Activated T-helper 17 cell treated with anti-CD3 and anti-CD28 coated beads, Interleukin-2, amount 50 U/mL, for 72 hours (primary cell): Measurements from ENCODE around the gene GRID1. TPM values are rescaled to one million over a fixed set of nuclear protein-coding genes. Genes with fewer than 3 reads are reported as not detected.

Experiments used
- ATAC-seq: fragments of 150-1000 bp; cut with Tn5 transposase; replicated peaks from 2 replicates; pipeline ENCODE4 v1.10.0; 2021; ENCODE audit warnings: mild to moderate bottlenecking, moderate library complexity
- H3K27ac Mint-ChIP-seq: one replicate; pipeline ENCODE4 v1.8.0; 2022; ENCODE audit warnings: mixed read lengths
- H3K27me3 Mint-ChIP-seq: one replicate; pipeline ENCODE4 v1.8.0; 2022; ENCODE audit warnings: mixed read lengths
- H3K36me3 Mint-ChIP-seq: one replicate; pipeline ENCODE4 v1.8.0; 2022; ENCODE audit warnings: low read depth, mild to moderate bottlenecking, mixed read lengths
- H3K4me1 Mint-ChIP-seq: one replicate; pipeline ENCODE4 v1.8.0; 2022; ENCODE audit warnings: mixed read lengths
- H3K4me3 Mint-ChIP-seq: one replicate; pipeline ENCODE4 v1.8.0; 2022; ENCODE audit warnings: mild to moderate bottlenecking, mixed read lengths
- H3K9me3 Mint-ChIP-seq: one replicate; pipeline ENCODE4 v1.8.0; 2022; ENCODE audit warnings: mixed read lengths
- total RNA-seq, 2 donors: library from RNA; stranded (reverse); gene quantifications; one replicate each; pipeline ENCODE4 v1.2.3, GENCODE V29; 2022

Gene GRID1
- total RNA-seq, 2 donors from 2014 or later = not detected

- no peak for ATAC-seq
- Mint-ChIP-seq H3K36me3 (no peaks in the 10 kb centered on the region), H3K4me1 (no peaks in the 10 kb centered on the region), H3K9me3 (no peaks in the 10 kb centered on the region), H3K27me3 (peaks cover 17% of the 10 kb centered on the region), H3K4me3 (no peak overlapping the region), H3K27ac (no peak overlapping the region)
Observed at GRCh38 chr10:86200867-86201266, 165.7 kb downstream of the GRID1 start.

- H3K27ac Mint-ChIP-seq = no peak overlapping the region
- H3K4me3 Mint-ChIP-seq = no peak overlapping the region
- H3K9me3 Mint-ChIP-seq = no peaks in the 10 kb centered on the region
- no peak for ATAC-seq
- H3K36me3 Mint-ChIP-seq = no peaks in the 10 kb centered on the region
- H3K4me1 Mint-ChIP-seq = no peaks in the 10 kb centered on the region
- H3K27me3 Mint-ChIP-seq = peaks cover 18% of the 10 kb centered on the region
Observed at GRCh38 chr10:86200269-86200668, 166.3 kb downstream of the GRID1 start.

- Mint-ChIP-seq H3K4me3 (no peak overlapping the region), H3K36me3 (no peaks in the 10 kb centered on the region), H3K4me1 (no peaks in the 10 kb centered on the region), H3K9me3 (no peaks in the 10 kb centered on the region), H3K27ac (no peak overlapping the region), H3K27me3 (peaks cover 18% of the 10 kb centered on the region)
- ATAC-seq = no peak
Observed at GRCh38 chr10:86199041-86199440, 167.6 kb downstream of the GRID1 start.

- ATAC-seq = no peak
- H3K36me3 Mint-ChIP-seq = no peaks in the 10 kb centered on the region
Observed at GRCh38 chr10:86198271-86198670, 168.3 kb downstream of the GRID1 start.

GRCh38 chr10:86197166-86197790, 169.3 kb downstream of the GRID1 start:
- ATAC-seq = no peak
- Mint-ChIP-seq H3K4me3 (no peak overlapping the region), H3K27ac (no peak overlapping the region), H3K4me1 (no peaks in the 10 kb centered on the region), H3K9me3 (no peaks in the 10 kb centered on the region), H3K36me3 (no peaks in the 10 kb centered on the region), H3K27me3 (peaks cover 23% of the 10 kb centered on the region)

More at GRCh38 chr10:86198271-86198670, 168.3 kb downstream of the GRID1 start:
- no peak overlapping the region for H3K4me3 Mint-ChIP-seq
- H3K27me3 Mint-ChIP-seq = peaks cover 22% of the 10 kb centered on the region
- no peaks in the 10 kb centered on the region for H3K9me3 Mint-ChIP-seq
- H3K4me1 Mint-ChIP-seq = no peaks in the 10 kb centered on the region
- no peak overlapping the region for H3K27ac Mint-ChIP-seq

- no peak overlapping the region for H3K27ac Mint-ChIP-seq
Observed at GRCh38 chr10:86195521-86196157, 171.0 kb downstream of the GRID1 start.

GRCh38 chr10:86194684-86195083, 171.9 kb downstream of the GRID1 start:
- no peaks in the 10 kb centered on the region for H3K9me3 Mint-ChIP-seq
- no peaks in the 10 kb centered on the region for H3K36me3 Mint-ChIP-seq
- ATAC-seq = no peak
- H3K27me3 Mint-ChIP-seq = peaks cover 24% of the 10 kb centered on the region
- no peaks in the 10 kb centered on the region for H3K4me1 Mint-ChIP-seq
- H3K27ac Mint-ChIP-seq = no peak overlapping the region
- H3K4me3 Mint-ChIP-seq = no peak overlapping the region

More at GRCh38 chr10:86195521-86196157, 171.0 kb downstream of the GRID1 start:
- no peaks in the 10 kb centered on the region for H3K36me3 Mint-ChIP-seq
- no peaks in the 10 kb centered on the region for H3K9me3 Mint-ChIP-seq
- H3K4me1 Mint-ChIP-seq = no peaks in the 10 kb centered on the region
- no peak overlapping the region for H3K4me3 Mint-ChIP-seq
- peaks cover 28% of the 10 kb centered on the region for H3K27me3 Mint-ChIP-seq
- ATAC-seq = no peak

- H3K27ac Mint-ChIP-seq = no peak overlapping the region
Observed at GRCh38 chr10:86193841-86194240, 172.8 kb downstream of the GRID1 start.

GRCh38 chr10:86192691-86193090, 173.9 kb downstream of the GRID1 start:
- Mint-ChIP-seq H3K9me3 (no peaks in the 10 kb centered on the region), H3K4me1 (no peaks in the 10 kb centered on the region), H3K4me3 (no peak overlapping the region), H3K27ac (no peak overlapping the region), H3K36me3 (no peaks in the 10 kb centered on the region), H3K27me3 (peaks cover 26% of the 10 kb centered on the region)
- ATAC-seq = no peak

More at GRCh38 chr10:86193841-86194240, 172.8 kb downstream of the GRID1 start:
- Mint-ChIP-seq H3K4me3 (no peak overlapping the region), H3K4me1 (no peaks in the 10 kb centered on the region), H3K27me3 (peaks cover 29% of the 10 kb centered on the region), H3K9me3 (no peaks in the 10 kb centered on the region), H3K36me3 (no peaks in the 10 kb centered on the region)
- no peak for ATAC-seq

GRCh38 chr10:86192147-86192546, 174.4 kb downstream of the GRID1 start:
- H3K27ac Mint-ChIP-seq = no peak overlapping the region
- H3K4me3 Mint-ChIP-seq = no peak overlapping the region
- H3K27me3 Mint-ChIP-seq = peaks cover 25% of the 10 kb centered on the region
- no peak for ATAC-seq
- H3K4me1 Mint-ChIP-seq = no peaks in the 10 kb centered on the region
- no peaks in the 10 kb centered on the region for H3K36me3 Mint-ChIP-seq
- no peaks in the 10 kb centered on the region for H3K9me3 Mint-ChIP-seq

- Mint-ChIP-seq H3K4me1 (no peaks in the 10 kb centered on the region), H3K9me3 (no peaks in the 10 kb centered on the region), H3K36me3 (no peaks in the 10 kb centered on the region), H3K27me3 (peaks cover 26% of the 10 kb centered on the region), H3K27ac (no peak overlapping the region), H3K4me3 (no peak overlapping the region)
- ATAC-seq = no peak
Observed at GRCh38 chr10:86191686-86192085, 174.9 kb downstream of the GRID1 start.

GRCh38 chr10:86191166-86191565, 175.4 kb downstream of the GRID1 start:
- no peak overlapping the region for H3K27ac Mint-ChIP-seq

GRCh38 chr10:86190291-86190690, 176.3 kb downstream of the GRID1 start:
- H3K4me1 Mint-ChIP-seq = no peaks in the 10 kb centered on the region
- no peaks in the 10 kb centered on the region for H3K9me3 Mint-ChIP-seq
- H3K27ac Mint-ChIP-seq = no peak overlapping the region
- H3K36me3 Mint-ChIP-seq = no peaks in the 10 kb centered on the region
- peaks cover 29% of the 10 kb centered on the region for H3K27me3 Mint-ChIP-seq
- ATAC-seq = no peak
- H3K4me3 Mint-ChIP-seq = no peak overlapping the region

More at GRCh38 chr10:86191166-86191565, 175.4 kb downstream of the GRID1 start:
- H3K9me3 Mint-ChIP-seq = no peaks in the 10 kb centered on the region
- H3K36me3 Mint-ChIP-seq = no peaks in the 10 kb centered on the region
- no peaks in the 10 kb centered on the region for H3K4me1 Mint-ChIP-seq
- H3K27me3 Mint-ChIP-seq = peaks cover 30% of the 10 kb centered on the region
- ATAC-seq = no peak
- H3K4me3 Mint-ChIP-seq = no peak overlapping the region

- H3K4me3 Mint-ChIP-seq = no peak overlapping the region
- H3K36me3 Mint-ChIP-seq = no peaks in the 10 kb centered on the region
- H3K4me1 Mint-ChIP-seq = no peaks in the 10 kb centered on the region
- no peak overlapping the region for H3K27ac Mint-ChIP-seq
- H3K9me3 Mint-ChIP-seq = no peaks in the 10 kb centered on the region
- ATAC-seq = no peak
- peaks cover 29% of the 10 kb centered on the region for H3K27me3 Mint-ChIP-seq
Observed at GRCh38 chr10:86189891-86190290, 176.7 kb downstream of the GRID1 start.

GRCh38 chr10:86188796-86189558, 177.6 kb downstream of the GRID1 start:
- ATAC-seq = no peak
- H3K4me1 Mint-ChIP-seq = no peaks in the 10 kb centered on the region
- no peaks in the 10 kb centered on the region for H3K9me3 Mint-ChIP-seq
- H3K27me3 Mint-ChIP-seq = peaks cover 29% of the 10 kb centered on the region
- no peak overlapping the region for H3K4me3 Mint-ChIP-seq
- no peaks in the 10 kb centered on the region for H3K36me3 Mint-ChIP-seq
- H3K27ac Mint-ChIP-seq = no peak overlapping the region
